Stomach (tissue), 4 donors: ENCODE measurements around the gene FAM110A.

ENCODE experiments used
- EP300 ChIP-seq: sonication (generic); formaldehyde crosslinking; IDR thresholded peaks from one replicate; pipeline ENCODE4 v1.6.1; 2017; ENCODE audit warnings: antibody characterized with exemption
- POLR2A ChIP-seq, 4 donors: fragments of 450-650 bp; IDR thresholded peaks; one replicate each; pipeline ENCODE4 v1.6.1; 2016; ENCODE audit warnings: antibody characterized with exemption in 4 of 4, control low read depth in 2 of 4, mild to moderate bottlenecking in 1 of 4, moderate library complexity in 1 of 4
- POLR2AphosphoS5 ChIP-seq, 3 donors: sonication (generic); formaldehyde crosslinking; IDR thresholded peaks; one replicate each; pipeline ENCODE4 v1.6.1; 2016; ENCODE audit warnings: antibody characterized with exemption in 3 of 3
- TF ChIP-seq, protein P1 (sequence below), 7 experiments: fragments of 450-650 bp in 4 of 7; fragments of 200-600 bp in 3 of 7; sonication (generic) in 3 of 7; IDR thresholded peaks; one replicate each; pipeline ENCODE4 v1.5.1; 2016 to 2019; ENCODE audit warnings: antibody characterized with exemption in 7 of 7, control low read depth in 2 of 7, mild to moderate bottlenecking in 1 of 7

DNA sequence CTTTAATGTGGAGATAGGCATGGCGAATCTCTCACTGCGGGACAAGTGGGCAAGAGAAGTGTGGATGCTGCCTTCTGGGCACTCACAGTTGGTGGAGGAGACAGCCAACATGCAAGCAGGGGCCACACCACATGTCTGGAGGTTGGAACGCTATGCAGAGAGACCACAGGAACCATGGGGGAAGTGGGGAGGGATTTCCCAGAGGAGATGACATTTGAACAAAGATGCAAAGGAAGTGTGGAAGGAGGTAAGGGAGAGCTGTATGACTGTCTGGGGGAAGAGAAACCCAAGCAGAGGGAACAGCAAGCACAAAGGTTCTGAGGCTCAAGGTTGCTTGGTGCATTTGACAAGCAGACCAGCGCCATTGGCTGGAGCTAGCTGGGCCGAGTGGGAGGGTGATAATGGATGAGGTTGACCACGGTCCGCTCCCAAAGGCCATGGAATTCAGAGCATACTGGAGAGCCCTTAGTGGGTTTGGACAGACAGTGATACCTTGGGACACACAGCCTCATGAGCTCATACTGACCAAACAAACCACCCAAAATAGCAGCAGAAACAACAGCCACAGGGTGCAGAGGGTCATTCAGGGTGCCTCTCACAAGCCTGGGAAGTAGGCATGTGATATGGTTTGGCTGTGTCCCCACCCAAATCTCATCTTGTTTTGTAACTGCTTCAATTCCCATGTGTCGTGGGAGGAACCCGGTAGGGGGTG is 7.6 kb upstream of the FAM110A start:
- TF ChIP-seq, protein P1, sequence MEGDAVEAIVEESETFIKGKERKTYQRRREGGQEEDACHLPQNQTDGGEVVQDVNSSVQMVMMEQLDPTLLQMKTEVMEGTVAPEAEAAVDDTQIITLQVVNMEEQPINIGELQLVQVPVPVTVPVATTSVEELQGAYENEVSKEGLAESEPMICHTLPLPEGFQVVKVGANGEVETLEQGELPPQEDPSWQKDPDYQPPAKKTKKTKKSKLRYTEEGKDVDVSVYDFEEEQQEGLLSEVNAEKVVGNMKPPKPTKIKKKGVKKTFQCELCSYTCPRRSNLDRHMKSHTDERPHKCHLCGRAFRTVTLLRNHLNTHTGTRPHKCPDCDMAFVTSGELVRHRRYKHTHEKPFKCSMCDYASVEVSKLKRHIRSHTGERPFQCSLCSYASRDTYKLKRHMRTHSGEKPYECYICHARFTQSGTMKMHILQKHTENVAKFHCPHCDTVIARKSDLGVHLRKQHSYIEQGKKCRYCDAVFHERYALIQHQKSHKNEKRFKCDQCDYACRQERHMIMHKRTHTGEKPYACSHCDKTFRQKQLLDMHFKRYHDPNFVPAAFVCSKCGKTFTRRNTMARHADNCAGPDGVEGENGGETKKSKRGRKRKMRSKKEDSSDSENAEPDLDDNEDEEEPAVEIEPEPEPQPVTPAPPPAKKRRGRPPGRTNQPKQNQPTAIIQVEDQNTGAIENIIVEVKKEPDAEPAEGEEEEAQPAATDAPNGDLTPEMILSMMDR (IDR thresholded peaks at IDR 0.05), result no peak
- TF ChIP-seq POLR2A (IDR thresholded peaks at IDR 0.05) (no peak), POLR2AphosphoS5 (IDR thresholded peaks at IDR 0.05) (no peak), EP300 (no peak)
